Stomach (tissue), 4 donors: ENCODE data around the gene FAM240B.

Source experiments
- CTCF ChIP-seq, 7 experiments: fragments of 450-650 bp in 4 of 7; fragments of 200-600 bp in 3 of 7; sonication (generic) in 3 of 7; IDR thresholded peaks; one replicate each; pipeline ENCODE4 v1.5.1; 2016 to 2019; ENCODE audit warnings: antibody characterized with exemption in 7 of 7, control low read depth in 2 of 7, mild to moderate bottlenecking in 1 of 7
- POLR2AphosphoS5 ChIP-seq, 3 donors: sonication (generic); formaldehyde crosslinking; IDR thresholded peaks; one replicate each; pipeline ENCODE4 v1.6.1; 2016; ENCODE audit warnings: antibody characterized with exemption in 3 of 3

- TF ChIP-seq CTCF (IDR thresholded peaks at IDR 0.05) (no peak), POLR2AphosphoS5 (IDR thresholded peaks at IDR 0.05) (no peak)
Measured at GRCh38 chr9:38705917-38706316, 14.0 kb downstream of the FAM240B start.
